Lower leg skin (tissue), 3 donors: Measurements from ENCODE around the gene FAM83E.

Source experiments
- POLR2A ChIP-seq, 2 donors: fragments of 450-650 bp; IDR thresholded peaks; one replicate each; pipeline ENCODE4 v1.6.1; 2016 to 2017; ENCODE audit warnings: antibody characterized with exemption in 2 of 2, mild to moderate bottlenecking in 1 of 2, moderate library complexity in 1 of 2
- TF ChIP-seq, protein P1 (sequence below), 3 donors: fragments of 450-650 bp; IDR thresholded peaks; one replicate each; pipeline ENCODE4 v1.5.1; 2016; ENCODE audit warnings: antibody characterized with exemption in 3 of 3, mild to moderate bottlenecking in 3 of 3, moderate library complexity in 2 of 3

- TF ChIP-seq, protein P1, sequence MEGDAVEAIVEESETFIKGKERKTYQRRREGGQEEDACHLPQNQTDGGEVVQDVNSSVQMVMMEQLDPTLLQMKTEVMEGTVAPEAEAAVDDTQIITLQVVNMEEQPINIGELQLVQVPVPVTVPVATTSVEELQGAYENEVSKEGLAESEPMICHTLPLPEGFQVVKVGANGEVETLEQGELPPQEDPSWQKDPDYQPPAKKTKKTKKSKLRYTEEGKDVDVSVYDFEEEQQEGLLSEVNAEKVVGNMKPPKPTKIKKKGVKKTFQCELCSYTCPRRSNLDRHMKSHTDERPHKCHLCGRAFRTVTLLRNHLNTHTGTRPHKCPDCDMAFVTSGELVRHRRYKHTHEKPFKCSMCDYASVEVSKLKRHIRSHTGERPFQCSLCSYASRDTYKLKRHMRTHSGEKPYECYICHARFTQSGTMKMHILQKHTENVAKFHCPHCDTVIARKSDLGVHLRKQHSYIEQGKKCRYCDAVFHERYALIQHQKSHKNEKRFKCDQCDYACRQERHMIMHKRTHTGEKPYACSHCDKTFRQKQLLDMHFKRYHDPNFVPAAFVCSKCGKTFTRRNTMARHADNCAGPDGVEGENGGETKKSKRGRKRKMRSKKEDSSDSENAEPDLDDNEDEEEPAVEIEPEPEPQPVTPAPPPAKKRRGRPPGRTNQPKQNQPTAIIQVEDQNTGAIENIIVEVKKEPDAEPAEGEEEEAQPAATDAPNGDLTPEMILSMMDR (IDR thresholded peaks at IDR 0.05) = no peak
- no peak for TF ChIP-seq POLR2A (IDR thresholded peaks at IDR 0.05)
Measured at GRCh38 chr19:48616041-48616436, 1.2 kb upstream of the FAM83E start.
